ENCODE measurements around the gene CFAP410. TPM values are rescaled to one million over a fixed set of nuclear protein-coding genes. Genes with fewer than 3 reads are reported as not detected.
"Not testable (repeated sequence)": the region's sequence is repeated elsewhere in the genome, so short reads cannot be mapped to it uniquely, and the experiment has no call there.

Gene CFAP410
- total RNA-seq, 2 donors from 2014 or later: 48.0 to 54.2 TPM

- H3K4me1 Mint-ChIP-seq: peaks cover 34% of the 10 kb centered on the region
- no peak for ATAC-seq
- peaks cover 3% of the 10 kb centered on the region for H3K36me3 Mint-ChIP-seq (ENCODE audit: low read depth)
- no peaks in the 10 kb centered on the region for H3K27me3 Mint-ChIP-seq
- peak overlapping the region; percentile 93 for H3K4me3 Mint-ChIP-seq
- no peak overlapping the region for H3K27ac Mint-ChIP-seq
- DNase-seq: no peak
- no peaks in the 10 kb centered on the region for H3K9me3 ChIP-seq (ENCODE audit: control insufficient read depth, low read length, poor library complexity, severe bottlenecking)
Measured at GRCh38 chr21:44352253-44352860, 13.2 kb upstream of the CFAP410 start.

GRCh38 chr21:44351535-44352252 is 12.5 kb upstream of the CFAP410 start:
- no peak overlapping the region for H3K27ac Mint-ChIP-seq
- no peak for ATAC-seq

GRCh38 chr21:44350773-44351481 is 11.7 kb upstream of the CFAP410 start:
- Mint-ChIP-seq H3K4me1 (peaks cover 32% of the 10 kb centered on the region), H3K4me3 (no peak overlapping the region), H3K27ac (no peak overlapping the region), H3K36me3 (ENCODE audit: low read depth) (peaks cover 3% of the 10 kb centered on the region), H3K27me3 (no peaks in the 10 kb centered on the region)
- DNase-seq: no peak
- ATAC-seq: no peak
- no peaks in the 10 kb centered on the region for H3K9me3 ChIP-seq (ENCODE audit: control insufficient read depth, low read length, poor library complexity, severe bottlenecking)

More at GRCh38 chr21:44351535-44352252, 12.5 kb upstream of the CFAP410 start:
- Mint-ChIP-seq H3K27me3 (no peaks in the 10 kb centered on the region), H3K4me1 (peaks cover 34% of the 10 kb centered on the region), H3K4me3 (peak overlapping the region; percentile 93), H3K36me3 (ENCODE audit: low read depth) (peaks cover 3% of the 10 kb centered on the region)
- no peak for DNase-seq
- no peaks in the 10 kb centered on the region for H3K9me3 ChIP-seq (ENCODE audit: control insufficient read depth, low read length, poor library complexity, severe bottlenecking)

GRCh38 chr21:44349847-44350772 is 10.9 kb upstream of the CFAP410 start:
- Mint-ChIP-seq H3K27ac (no peak overlapping the region), H3K4me3 (no peak overlapping the region), H3K4me1 (peaks cover 27% of the 10 kb centered on the region), H3K27me3 (no peaks in the 10 kb centered on the region), H3K36me3 (ENCODE audit: low read depth) (no peaks in the 10 kb centered on the region)
- DNase-seq (no peak), ATAC-seq (no peak)
- H3K9me3 ChIP-seq (ENCODE audit: control insufficient read depth, low read length, poor library complexity, severe bottlenecking): no peaks in the 10 kb centered on the region

- DNase-seq (no peak), ATAC-seq (no peak)
- peaks cover 21% of the 10 kb centered on the region for H3K4me1 Mint-ChIP-seq
- H3K4me3 Mint-ChIP-seq: peak overlapping the region; percentile 43
- H3K27ac Mint-ChIP-seq: no peak overlapping the region
- H3K9me3 ChIP-seq (ENCODE audit: control insufficient read depth, low read length, poor library complexity, severe bottlenecking): no peaks in the 10 kb centered on the region
- no peaks in the 10 kb centered on the region for H3K27me3 Mint-ChIP-seq
- no peaks in the 10 kb centered on the region for H3K36me3 Mint-ChIP-seq (ENCODE audit: low read depth)
Measured at GRCh38 chr21:44349416-44349846, 10.2 kb upstream of the CFAP410 start.

GRCh38 chr21:44348861-44349260 is 9.7 kb upstream of the CFAP410 start:
- Mint-ChIP-seq H3K27me3 (no peaks in the 10 kb centered on the region), H3K36me3 (ENCODE audit: low read depth) (no peaks in the 10 kb centered on the region), H3K4me1 (peaks cover 16% of the 10 kb centered on the region), H3K4me3 (no peak overlapping the region), H3K27ac (peak overlapping the region; percentile 4)
- no peak for DNase-seq
- no peaks in the 10 kb centered on the region for H3K9me3 ChIP-seq (ENCODE audit: control insufficient read depth, low read length, poor library complexity, severe bottlenecking)
- no peak for ATAC-seq

- Mint-ChIP-seq H3K36me3 (ENCODE audit: low read depth) (no peaks in the 10 kb centered on the region), H3K27ac (no peak overlapping the region), H3K4me1 (peaks cover 8% of the 10 kb centered on the region), H3K4me3 (no peak overlapping the region), H3K27me3 (no peaks in the 10 kb centered on the region)
- DNase-seq (no peak), ATAC-seq (no peak)
- no peaks in the 10 kb centered on the region for H3K9me3 ChIP-seq (ENCODE audit: control insufficient read depth, low read length, poor library complexity, severe bottlenecking)
Measured at GRCh38 chr21:44347911-44348451, 8.8 kb upstream of the CFAP410 start.

GRCh38 chr21:44345495-44345894 is 6.3 kb upstream of the CFAP410 start:
- DNase-seq: no peak
- no peaks in the 10 kb centered on the region for H3K36me3 Mint-ChIP-seq (ENCODE audit: low read depth)

GRCh38 chr21:44344541-44345183 is 5.5 kb upstream of the CFAP410 start:
- H3K9me3 ChIP-seq (ENCODE audit: control insufficient read depth, low read length, poor library complexity, severe bottlenecking): no peaks in the 10 kb centered on the region
- ATAC-seq (no peak), DNase-seq (no peak)
- Mint-ChIP-seq H3K4me3 (no peak overlapping the region), H3K36me3 (ENCODE audit: low read depth) (no peaks in the 10 kb centered on the region), H3K27me3 (no peaks in the 10 kb centered on the region), H3K27ac (no peak overlapping the region), H3K4me1 (peaks cover 6% of the 10 kb centered on the region)

More at GRCh38 chr21:44345495-44345894, 6.3 kb upstream of the CFAP410 start:
- H3K4me3 Mint-ChIP-seq: no peak overlapping the region
- H3K27ac Mint-ChIP-seq: no peak overlapping the region
- no peaks in the 10 kb centered on the region for H3K27me3 Mint-ChIP-seq
- ATAC-seq: no peak
- H3K9me3 ChIP-seq (ENCODE audit: control insufficient read depth, low read length, poor library complexity, severe bottlenecking): no peaks in the 10 kb centered on the region
- peaks cover 3% of the 10 kb centered on the region for H3K4me1 Mint-ChIP-seq

- not testable (repeated sequence) for ATAC-seq; H3K27me3 Mint-ChIP-seq; H3K27ac Mint-ChIP-seq; H3K9me3 ChIP-seq (ENCODE audit: control insufficient read depth, low read length, poor library complexity, severe bottlenecking); H3K4me1 Mint-ChIP-seq; H3K4me3 Mint-ChIP-seq; DNase-seq; H3K36me3 Mint-ChIP-seq (ENCODE audit: low read depth)
Measured at GRCh38 chr21:44342981-44343380, 3.8 kb upstream of the CFAP410 start.

GRCh38 chr21:44341726-44342458 is 2.7 kb upstream of the CFAP410 start:
- DNase-seq; ATAC-seq; H3K9me3 ChIP-seq (ENCODE audit: control insufficient read depth, low read length, poor library complexity, severe bottlenecking); H3K4me1 Mint-ChIP-seq; H3K4me3 Mint-ChIP-seq; H3K36me3 Mint-ChIP-seq (ENCODE audit: low read depth); H3K27me3 Mint-ChIP-seq; H3K27ac Mint-ChIP-seq: not testable (repeated sequence)

All from T-helper 17 cell (primary cell).